Measurements from ENCODE around the gene FGD5.

The FGD5 gene

DNA sequence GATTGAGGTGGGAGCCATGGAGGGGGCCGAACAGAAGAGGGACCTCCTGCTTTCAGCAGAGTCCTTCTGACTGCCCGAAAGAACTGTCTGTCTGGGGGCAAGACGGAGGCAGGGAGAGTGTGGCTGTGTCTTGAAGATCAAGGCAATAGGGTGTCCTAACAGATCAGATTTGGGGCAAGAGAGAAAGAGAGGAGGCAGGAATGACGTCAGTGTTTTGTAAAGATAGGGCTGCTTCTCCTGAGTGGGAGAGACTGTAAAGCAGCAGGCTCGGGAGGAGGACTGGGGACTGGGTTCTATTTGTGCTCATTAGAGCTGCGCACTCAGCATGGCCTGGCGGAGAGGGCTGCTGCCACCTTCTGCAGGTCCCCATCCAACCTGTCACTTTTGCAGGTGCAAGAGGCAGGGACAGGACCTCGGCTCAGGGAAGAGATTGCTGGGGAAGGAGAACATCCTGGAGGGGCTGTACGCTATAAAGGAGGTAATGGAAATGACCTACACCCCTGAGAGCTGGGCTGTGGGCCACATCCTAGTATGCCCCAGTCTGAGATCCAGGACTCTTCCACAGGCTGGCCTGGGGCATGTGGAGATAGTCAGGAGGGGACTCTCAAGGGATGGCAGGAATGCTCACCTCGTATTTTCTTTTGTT, 29.0 kb upstream of the FGD5 start:
- DNase-seq, result no peak

DNA sequence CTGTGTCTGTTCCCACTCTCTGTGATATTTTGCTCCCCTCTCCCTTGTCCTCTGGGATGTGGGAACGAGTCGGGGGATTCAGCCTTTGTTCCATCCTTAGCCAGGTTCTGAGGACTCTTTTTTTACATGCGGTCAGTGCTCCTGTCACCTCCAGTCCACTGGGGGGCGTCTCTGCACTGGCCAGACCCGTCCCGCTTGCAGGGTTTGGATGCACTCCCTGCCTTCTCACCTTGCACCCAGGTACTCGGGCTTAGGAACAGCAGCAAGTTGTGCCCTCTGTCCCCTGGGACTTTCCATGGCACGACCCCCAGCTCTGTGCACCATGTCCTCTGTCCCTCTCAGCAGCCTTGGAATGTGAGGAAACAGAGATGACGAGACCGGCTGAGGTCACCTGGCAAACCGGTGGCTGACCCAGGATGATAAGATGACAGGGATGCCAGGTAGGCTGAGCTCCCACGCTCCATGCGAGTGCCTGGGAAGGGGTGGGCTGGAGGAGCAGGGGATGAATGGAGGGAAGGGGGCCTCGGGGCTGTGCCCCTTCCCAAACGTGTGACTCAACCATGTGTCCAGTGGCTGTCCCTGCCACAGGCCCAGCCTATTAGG, 27.3 kb upstream of the FGD5 start:
- peak; percentile 28 for DNase-seq

DNA sequence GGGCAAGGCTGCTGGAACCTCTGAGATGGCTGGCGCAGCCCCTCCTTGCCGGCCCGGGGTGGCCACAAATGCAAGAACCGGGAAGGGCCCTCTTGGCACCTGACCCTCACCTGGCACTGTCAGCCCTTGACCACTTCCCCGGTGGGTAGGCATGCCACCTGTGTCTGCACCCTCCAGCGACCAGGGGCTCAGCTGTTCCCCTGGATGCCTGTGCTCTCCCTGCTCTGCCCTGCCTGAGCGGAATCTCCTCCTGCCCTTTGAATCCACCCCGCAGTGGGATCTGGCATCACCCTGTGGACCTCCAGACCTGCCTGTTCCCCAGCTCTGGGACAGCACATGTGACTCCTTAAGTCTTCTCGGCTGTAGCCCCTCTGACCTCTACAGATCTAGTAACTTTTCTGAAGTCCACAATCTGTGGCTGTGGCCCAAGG, 26.1 kb upstream of the FGD5 start:
- DNase-seq, result no peak

GRCh38 chr3:14793126-14793857, 25.5 kb upstream of the FGD5 start:
- no peak for DNase-seq

DNA sequence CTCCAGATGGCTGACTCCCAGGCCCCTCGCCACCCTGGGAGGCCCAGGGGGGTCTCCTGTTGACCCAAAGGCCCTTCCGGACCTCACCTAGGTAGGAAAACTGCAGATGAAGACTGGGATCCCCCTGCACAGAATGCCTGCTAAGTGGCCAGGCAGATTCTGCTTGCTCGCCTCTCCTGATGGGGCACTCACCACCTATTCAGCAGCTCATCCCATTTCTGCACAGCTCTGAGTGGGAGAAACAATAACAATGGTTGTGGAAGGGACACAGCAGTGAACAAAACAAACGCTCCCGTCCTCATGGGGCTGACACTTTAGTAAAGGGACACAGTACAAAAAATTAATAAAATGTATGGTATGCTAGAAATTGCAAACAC, 24.9 kb upstream of the FGD5 start:
- no peak for DNase-seq

GRCh38 chr3:14794435-14794834, 24.3 kb upstream of the FGD5 start:
- DNase-seq, result no peak

DNA sequence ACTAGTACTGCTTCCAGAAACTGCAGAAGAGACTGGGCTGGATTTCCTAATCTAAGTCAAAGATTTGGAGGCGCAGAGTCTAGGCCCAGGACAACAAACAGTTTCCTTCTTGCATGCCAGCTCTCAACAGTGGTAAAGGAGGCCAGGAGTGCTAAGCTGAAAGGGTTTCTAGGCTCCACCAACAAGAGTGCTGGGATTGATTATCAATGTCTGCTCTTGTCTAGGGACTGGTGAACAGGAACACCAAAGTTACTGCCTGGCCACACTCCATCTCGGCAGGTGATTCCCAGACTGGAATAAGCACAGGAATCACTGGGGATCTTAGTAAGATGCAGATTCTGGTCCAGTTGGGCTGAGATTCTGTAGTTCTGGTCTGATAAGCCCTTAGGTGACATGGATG, 22.8 kb upstream of the FGD5 start:
- no peak for DNase-seq

- DNase-seq, result no peak
Measured at GRCh38 chr3:14796403-14797077, 22.2 kb upstream of the FGD5 start.

- DNase-seq, result no peak
Measured at GRCh38 chr3:14797731-14798130, 21.0 kb upstream of the FGD5 start.

DNA sequence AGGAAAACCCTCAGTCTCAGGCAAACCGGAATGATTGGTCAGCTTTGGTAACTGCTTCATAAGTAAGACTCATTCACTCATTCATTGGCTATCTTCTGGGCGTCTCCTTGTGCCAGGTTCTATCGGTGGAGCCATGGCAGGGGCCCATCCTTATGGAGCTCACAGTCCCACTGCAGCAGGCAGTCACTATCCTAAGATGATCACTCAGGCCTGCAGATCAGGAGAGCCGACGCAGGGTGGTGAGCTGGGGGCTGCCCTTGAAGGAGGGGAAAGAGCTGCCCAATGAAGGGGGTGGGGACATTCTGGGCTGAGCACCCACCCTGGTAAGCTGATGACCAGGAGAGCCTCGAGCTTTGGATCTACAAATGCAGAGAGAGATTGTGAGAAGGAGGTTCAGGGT, 20.5 kb upstream of the FGD5 start:
- no peak for DNase-seq

DNA sequence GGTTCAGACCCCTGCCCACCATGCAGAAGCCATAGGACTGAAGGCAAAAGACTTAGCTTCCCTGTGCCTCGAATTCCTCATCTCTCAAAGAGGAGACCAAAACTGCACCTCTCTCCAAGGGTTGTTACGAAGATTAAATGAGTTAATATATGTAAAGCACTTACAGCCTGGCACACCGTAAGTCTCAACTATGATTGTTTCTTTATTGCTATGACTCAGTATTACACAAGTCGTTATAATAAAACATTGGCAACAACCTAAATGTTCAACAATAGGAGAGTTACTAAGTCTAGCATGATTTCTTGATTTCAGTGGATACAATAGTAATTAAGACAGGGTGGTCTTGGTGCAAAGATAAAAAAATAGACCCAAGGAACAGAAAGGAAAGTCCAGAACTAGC, 19.6 kb upstream of the FGD5 start:
- no peak for DNase-seq

DNA sequence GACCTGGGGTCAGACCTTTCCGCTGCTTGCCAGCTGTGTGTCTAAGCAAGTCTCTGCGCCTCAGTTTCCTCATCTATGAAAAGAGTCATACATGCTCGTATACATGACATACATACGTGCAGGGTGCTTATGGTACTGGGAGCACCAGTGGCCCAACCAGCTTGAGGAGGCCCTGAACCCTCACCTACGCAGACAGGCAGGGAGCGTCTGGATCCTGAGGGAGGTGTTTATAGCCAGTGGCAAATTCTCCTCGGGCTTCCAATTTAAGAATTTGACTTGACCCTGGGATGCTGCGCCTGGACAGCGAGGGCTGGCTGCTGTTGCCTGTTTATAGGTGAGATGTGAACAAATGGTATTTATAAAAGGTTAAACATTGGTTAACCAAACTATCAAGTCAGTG, 17.7 kb upstream of the FGD5 start:
- DNase-seq, result no peak

DNA sequence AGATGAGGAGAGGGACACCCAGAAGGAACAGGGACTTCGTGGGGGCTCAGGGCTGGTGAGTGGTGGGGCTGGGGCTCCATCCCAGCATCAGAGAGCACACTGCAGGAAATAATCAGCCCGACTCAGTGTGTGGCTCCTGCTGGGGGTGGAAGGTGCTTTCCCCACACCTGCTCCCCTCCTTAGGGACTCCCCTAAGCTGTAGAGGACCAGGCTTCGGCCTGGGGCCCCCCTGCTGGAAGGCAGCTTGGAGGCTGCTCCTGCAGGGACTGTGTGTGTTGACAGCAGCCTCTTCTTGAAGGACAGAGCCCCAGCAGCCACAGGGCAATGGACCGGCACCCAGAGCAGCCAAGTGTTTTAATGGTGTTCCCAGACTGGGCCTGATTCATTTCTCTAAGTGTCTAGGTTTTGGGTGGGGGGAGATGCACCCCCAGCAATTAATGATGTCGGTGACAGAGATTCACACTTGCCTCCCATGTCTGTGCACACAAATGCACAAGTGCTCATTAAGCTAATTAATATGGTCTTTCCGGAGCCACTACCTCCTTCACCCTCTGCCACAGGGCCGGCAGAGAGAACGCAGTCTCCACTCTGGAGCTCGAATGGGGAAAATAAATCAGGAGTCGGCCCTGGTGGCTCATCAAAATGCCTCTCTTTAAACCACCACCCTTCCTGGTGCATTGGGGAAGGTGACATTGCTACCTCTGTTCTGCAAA, 16.9 kb upstream of the FGD5 start:
- no peak for DNase-seq

GRCh38 chr3:14802381-14802731, 16.4 kb upstream of the FGD5 start:
- DNase-seq, result no peak

GRCh38 chr3:14803101-14803980, 15.4 kb upstream of the FGD5 start:
- DNase-seq, result no peak

DNA sequence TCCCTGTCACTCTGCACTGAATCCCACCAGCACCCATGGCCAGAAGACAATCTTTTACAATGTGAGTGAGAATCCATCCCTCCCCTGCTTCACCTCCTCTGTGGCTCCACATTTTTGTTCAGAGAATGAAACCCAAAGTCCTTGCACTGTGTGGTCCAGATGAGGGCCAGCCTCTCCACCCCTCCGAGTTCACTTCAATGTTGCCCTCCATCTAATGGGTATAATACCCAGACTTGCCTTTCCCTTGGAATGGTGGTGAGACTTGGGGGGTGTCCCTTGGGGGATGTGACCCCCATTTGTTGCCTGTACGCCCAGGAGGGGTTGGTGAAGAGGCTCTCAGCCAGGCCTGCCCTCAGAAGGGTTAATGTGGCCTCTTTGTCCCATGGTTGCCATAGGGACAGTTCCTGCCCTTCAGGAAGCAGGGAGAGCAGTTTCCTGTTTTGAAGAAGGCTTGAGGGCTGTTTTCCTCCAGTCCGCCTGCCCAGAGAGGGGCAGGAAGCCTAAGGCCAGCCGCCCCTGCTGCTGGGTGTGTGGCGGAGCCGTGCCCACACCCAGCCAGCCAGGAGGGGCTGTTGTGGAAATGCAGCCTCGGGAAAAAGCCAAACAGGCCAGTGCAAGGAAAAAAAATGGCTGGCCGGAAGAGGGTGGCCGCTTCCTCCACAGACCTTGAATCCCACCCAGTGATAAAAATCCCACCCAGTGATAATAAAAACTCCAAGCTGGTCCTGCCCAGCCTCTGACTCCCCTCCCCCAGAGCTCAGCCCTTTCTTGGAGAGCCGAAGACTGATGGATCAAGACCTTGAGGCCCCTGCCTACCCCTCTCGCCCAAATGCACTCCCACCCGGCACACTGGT, 14.6 kb upstream of the FGD5 start:
- no peak for DNase-seq

DNA sequence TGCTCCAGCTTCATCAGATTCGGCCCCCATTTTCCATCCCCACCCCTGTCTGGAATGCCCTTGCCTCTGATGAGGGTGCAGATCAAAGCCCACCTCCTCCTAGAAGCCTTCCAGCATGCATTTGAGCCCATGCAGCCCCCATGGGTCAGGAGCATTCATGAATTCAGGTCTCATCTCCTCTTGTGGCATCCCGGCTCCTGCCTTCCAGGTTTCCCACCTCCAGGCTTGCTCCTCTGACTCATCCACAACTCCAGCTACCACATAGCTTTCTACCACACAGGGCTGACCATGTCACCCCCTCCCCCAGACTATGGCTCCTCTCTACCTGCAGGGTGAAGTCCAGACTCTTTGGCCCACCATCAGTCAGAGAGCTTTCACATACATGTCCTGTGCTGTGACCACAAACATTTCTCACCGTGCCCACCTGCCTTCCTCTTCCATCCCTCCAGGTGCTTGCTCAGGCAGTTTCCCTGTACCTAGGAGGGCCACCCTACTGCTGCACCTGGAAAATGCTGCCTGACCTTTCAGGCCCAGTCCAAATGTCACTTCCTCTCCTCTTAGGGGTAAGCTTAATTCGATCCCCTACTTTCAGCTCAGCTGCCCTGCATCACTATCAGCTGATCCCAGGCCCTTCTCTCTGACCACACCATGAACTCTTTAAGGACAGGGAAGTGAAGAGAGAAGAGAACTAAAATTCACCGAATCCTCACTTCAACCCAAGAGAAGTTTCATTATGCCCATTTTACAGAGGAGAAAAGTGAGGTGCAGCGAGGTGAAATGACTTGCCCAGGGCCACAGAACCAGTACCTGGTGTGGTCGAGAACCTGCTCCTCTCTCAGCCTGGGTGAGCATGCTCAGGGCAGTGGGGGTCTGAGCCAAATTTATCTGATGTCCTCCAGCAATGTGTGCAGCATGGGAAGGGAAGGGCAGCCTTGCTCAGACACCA, 13.7 kb upstream of the FGD5 start:
- DNase-seq, result no peak

DNA sequence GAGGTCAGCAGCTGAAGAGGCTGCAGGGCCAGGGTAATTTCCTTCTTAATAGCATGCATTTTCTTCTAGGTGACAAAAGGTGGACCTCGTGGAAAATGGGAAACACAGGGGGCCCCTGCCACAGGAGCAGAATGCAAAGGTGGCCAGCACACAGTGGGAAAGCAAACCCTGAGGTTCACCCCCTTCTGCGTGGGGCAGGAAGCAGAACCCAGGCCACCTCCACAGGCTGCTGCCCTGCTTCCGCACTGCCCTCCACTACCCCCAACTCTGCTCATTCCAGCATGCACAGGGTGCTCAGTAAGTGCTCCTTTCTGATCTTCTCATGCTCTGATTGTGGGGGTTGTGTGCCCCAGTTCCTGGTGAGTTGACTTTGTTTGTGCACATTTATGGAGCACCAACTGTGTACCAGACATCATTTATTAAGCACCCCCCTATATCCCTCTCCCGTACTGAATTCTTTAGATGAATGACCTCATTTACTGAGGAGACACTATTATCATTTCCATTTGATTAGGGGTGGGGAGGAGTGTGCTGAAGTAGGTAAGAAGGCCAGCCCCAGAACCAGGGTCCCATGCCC, 12.7 kb upstream of the FGD5 start:
- DNase-seq, result no peak

GRCh38 chr3:14806641-14807263, 12.0 kb upstream of the FGD5 start:
- no peak for DNase-seq
